Endothelial cell of umbilical vein (primary cell): ENCODE results near the gene HDAC4. TPM values are rescaled to one million over a fixed set of nuclear protein-coding genes. Genes with fewer than 3 reads are reported as not detected.

ENCODE experiments used
- BruUV-seq: library from RNA; stranded (reverse); fragments of 400-500 nt; replicated peaks from 2 replicates; lab custom pipeline; 2021; lab: Mats Ljungman, UMichigan
- CTCF ChIA-PET: fragments of 300-600, 350-600 bp; sonication (Branson Sonifier 250); formaldehyde crosslinking; loops from one replicate; lab custom pipeline; 2021; ENCODE audit warnings: antibody characterized with exemption, inconsistent platforms; lab: Charles Lee
- POLR2A ChIA-PET: fragments of 300-600, 350-600 bp; sonication (Branson Sonifier 250); formaldehyde crosslinking; loops from one replicate; lab custom pipeline; 2021; ENCODE audit warnings: antibody characterized with exemption, inconsistent platforms; lab: Charles Lee
- DNase-seq: peaks from one replicate; pipeline ENCODE4 v3.0.0-alpha.2; 2011; ENCODE audit warnings: low read depth, low spot score
- FAIRE-seq: peaks from 2 replicates; lab custom pipeline; 2011; peaks lifted over from hg19 to GRCh38; lab: Jason Lieb, UNC
- H2AFZ ChIP-seq: 2 replicates; pipeline ENCODE4 v1.6.0; 2012; ENCODE audit warnings: low read depth, low read length, control low read depth, inconsistent platforms
- H3K27ac ChIP-seq: 2 replicates; pipeline ENCODE4 v1.5.1; 2011; ENCODE audit warnings: low read depth, mild to moderate bottlenecking, control low read depth, low read length, moderate library complexity; ENCODE audit not compliant: insufficient read depth
- H3K27me3 ChIP-seq, 2 experiments: 2 replicates each; pipeline versions ENCODE4 v1.6.0 to v1.6.1; 2011; ENCODE audit warnings: low read length in 2 of 2, mixed read lengths in 1 of 2; ENCODE audit not compliant: control insufficient read depth in 2 of 2, insufficient read depth in 2 of 2
- H3K36me3 ChIP-seq, 2 experiments: 2 replicates in 1 of 2; 3 replicates in 1 of 2; pipeline ENCODE4 v1.5.1; 2011; ENCODE audit warnings: low read length in 2 of 2, mild to moderate bottlenecking in 1 of 2, moderate library complexity in 1 of 2; ENCODE audit not compliant: control insufficient read depth in 2 of 2, insufficient read depth in 2 of 2; ENCODE audit errors: extremely low read depth in 1 of 2
- H3K4me1 ChIP-seq: 3 replicates; pipeline ENCODE4 v1.5.1; 2011; ENCODE audit warnings: mild to moderate bottlenecking, low read length; ENCODE audit not compliant: control insufficient read depth, insufficient read depth; ENCODE audit errors: extremely low read depth
- H3K4me2 ChIP-seq: 2 replicates; pipeline ENCODE4 v1.6.1; 2011; ENCODE audit warnings: low read length, control low read depth, mixed read lengths; ENCODE audit not compliant: insufficient read depth
- H3K4me3 ChIP-seq, 3 experiments: fragments of 200-600 bp in 1 of 3; sonication (generic), shearing (Covaris generic) in 1 of 3; replicated peaks in 1 of 3; 2 replicates each; pipeline ENCODE4 v1.5.1; 2011 to 2016; ENCODE audit warnings: control low read depth in 3 of 3, low read length in 3 of 3, mild to moderate bottlenecking in 2 of 3, inconsistent platforms in 1 of 3, low read depth in 1 of 3, moderate library complexity in 1 of 3; ENCODE audit not compliant: insufficient read depth in 1 of 3
- H3K79me2 ChIP-seq: 2 replicates; pipeline ENCODE4 v1.6.0; 2012; ENCODE audit warnings: low read length, inconsistent platforms; ENCODE audit not compliant: control insufficient read depth, insufficient read depth
- H3K9ac ChIP-seq: replicated peaks from 2 replicates; pipeline ENCODE3; 2011; ENCODE audit warnings: low read length, control low read depth; ENCODE audit not compliant: insufficient read depth; ENCODE audit errors: extremely low read depth
- H3K9me1 ChIP-seq: replicated peaks from 3 replicates; pipeline ENCODE4 v1.6.0; 2011; ENCODE audit warnings: mild to moderate bottlenecking, low read length; ENCODE audit not compliant: control insufficient read depth, insufficient read depth; ENCODE audit errors: extremely low read depth
- H3K9me3 ChIP-seq: replicated peaks from 2 replicates; pipeline ENCODE4 v1.5.1; 2012; ENCODE audit warnings: low read length, inconsistent platforms; ENCODE audit not compliant: control insufficient read depth, insufficient read depth
- H4K20me1 ChIP-seq: replicated peaks from 2 replicates; pipeline ENCODE3; 2011; ENCODE audit warnings: mild to moderate bottlenecking, low read length; ENCODE audit not compliant: control insufficient read depth, insufficient read depth; ENCODE audit errors: extremely low read depth
- CTCF ChIP-seq, 2 donors: IDR thresholded peaks; 1 replicate in 1 of 2; 2 replicates in 1 of 2; pipeline ENCODE4 v1.5.1; 2011; ENCODE audit warnings: low read length in 2 of 2, mild to moderate bottlenecking in 2 of 2, moderate library complexity in 2 of 2, control low read depth in 1 of 2, inconsistent platforms in 1 of 2, low read depth in 1 of 2; ENCODE audit not compliant: insufficient read depth in 1 of 2; ENCODE audit errors: extremely low read depth in 1 of 2
- EZH2 ChIP-seq: IDR thresholded peaks from 2 replicates; pipeline ENCODE4 v1.6.1; 2012; ENCODE audit warnings: borderline replicate concordance, low read depth, mild to moderate bottlenecking, moderate library complexity, low read length, inconsistent platforms; ENCODE audit not compliant: severe bottlenecking
- FOS ChIP-seq: IDR thresholded peaks from 2 replicates; pipeline ENCODE4 v1.6.1; 2011; ENCODE audit warnings: mild to moderate bottlenecking, low read length, moderate library complexity, borderline replicate concordance; ENCODE audit not compliant: insufficient read depth
- GATA2 ChIP-seq: IDR thresholded peaks from 2 replicates; pipeline ENCODE4 v1.7.0; 2011; ENCODE audit warnings: low read depth, mild to moderate bottlenecking, moderate library complexity, mixed read lengths, low read length; ENCODE audit not compliant: insufficient read length, insufficient read depth
- JUN ChIP-seq: IDR thresholded peaks from 2 replicates; pipeline ENCODE4 v1.6.1; 2011; ENCODE audit warnings: borderline replicate concordance, low read depth; ENCODE audit not compliant: insufficient read length, insufficient read depth
- MAX ChIP-seq: IDR thresholded peaks from 2 replicates; pipeline ENCODE4 v1.6.1; 2011; ENCODE audit not compliant: insufficient read depth, insufficient read length
- MYC ChIP-seq: IDR thresholded peaks from one replicate; pipeline ENCODE4 v1.6.1; 2011; ENCODE audit warnings: mild to moderate bottlenecking, low read depth, low read length
- POLR2A ChIP-seq: IDR thresholded peaks from 2 replicates; pipeline ENCODE4 v1.6.1; 2012; ENCODE audit warnings: low read depth, mild to moderate bottlenecking, control low read depth, low read length
- POLR2AphosphoS5 ChIP-seq: IDR thresholded peaks from 2 replicates; pipeline ENCODE4 v1.6.1; 2012; ENCODE audit warnings: low read depth, mild to moderate bottlenecking, control low read depth, low read length, moderate library complexity; ENCODE audit not compliant: insufficient read depth
- dilution Hi-C: fragments of 300-500 bp; cut with MboI; formaldehyde crosslinking; loops from one replicate; pipeline ENCODE4 v1.15.0; 2019; ENCODE audit warnings: low sequenced_read_pairs; ENCODE audit not compliant: extremely low pct_ligation_motif_present
- intact Hi-C: fragments of 100-400 bp; cut with micrococcal nuclease; formaldehyde crosslinking; loops from one replicate; pipeline ENCODE4 v1.10.0; 2022
- polyA plus RNA-seq, 4 experiments: library from polyadenylated mRNA; depleted of rRNA in 3 of 4; stranded (reverse) in 3 of 4; unstranded in 1 of 4; fragments of >200 nt; gene quantifications; 2 replicates each; pipeline versions ENCODE4 v1.2.1 to v1.2.3, GENCODE V29; 2011 to 2012; ENCODE audit warnings: missing spikeins in 1 of 4
- total RNA-seq: library from RNA; stranded (reverse); gene quantifications from 2 replicates; pipeline ENCODE4 v1.2.3, GENCODE V29; 2021

HDAC4 gene
- total and polyA plus RNA-seq, 2 donors (not counting 3 experiments of a cell fraction or from before 2014, with no cell fraction given), result 13.4 to 33.0 TPM

GRCh38 chr2:239093542-239093941 is 307.3 kb downstream of the HDAC4 start:
- TF ChIP-seq EZH2, result no peak
- intact Hi-C loops (no loop called here), dilution Hi-C loops (no loop called here)
- Histone ChIP-seq H3K27me3 (no peaks in the 10 kb centered on the region), H3K36me3 (no peaks in the 10 kb centered on the region), H3K9me1 (no peaks in the 10 kb centered on the region), H3K4me2 (no peak overlapping the region), H3K27ac (no peak overlapping the region), H2AFZ (no peak overlapping the region), H3K4me1 (no peaks in the 10 kb centered on the region), H3K9ac (no peak overlapping the region), H4K20me1 (no peaks in the 10 kb centered on the region), H3K79me2 (no peaks in the 10 kb centered on the region), H3K9me3 (no peaks in the 10 kb centered on the region), H3K4me3 (no peak overlapping the region)
- BruUV-seq, result no TSS peak
- ChIA-PET POLR2A (no interaction called here), CTCF (interaction anchor here (1.6 kb wide), 1 partner anchor 13 kb away, joined by 5 read pairs; no protein-coding TSS in a partner anchor)
- FAIRE-seq (no peak), DNase-seq (no peak)

DNA sequence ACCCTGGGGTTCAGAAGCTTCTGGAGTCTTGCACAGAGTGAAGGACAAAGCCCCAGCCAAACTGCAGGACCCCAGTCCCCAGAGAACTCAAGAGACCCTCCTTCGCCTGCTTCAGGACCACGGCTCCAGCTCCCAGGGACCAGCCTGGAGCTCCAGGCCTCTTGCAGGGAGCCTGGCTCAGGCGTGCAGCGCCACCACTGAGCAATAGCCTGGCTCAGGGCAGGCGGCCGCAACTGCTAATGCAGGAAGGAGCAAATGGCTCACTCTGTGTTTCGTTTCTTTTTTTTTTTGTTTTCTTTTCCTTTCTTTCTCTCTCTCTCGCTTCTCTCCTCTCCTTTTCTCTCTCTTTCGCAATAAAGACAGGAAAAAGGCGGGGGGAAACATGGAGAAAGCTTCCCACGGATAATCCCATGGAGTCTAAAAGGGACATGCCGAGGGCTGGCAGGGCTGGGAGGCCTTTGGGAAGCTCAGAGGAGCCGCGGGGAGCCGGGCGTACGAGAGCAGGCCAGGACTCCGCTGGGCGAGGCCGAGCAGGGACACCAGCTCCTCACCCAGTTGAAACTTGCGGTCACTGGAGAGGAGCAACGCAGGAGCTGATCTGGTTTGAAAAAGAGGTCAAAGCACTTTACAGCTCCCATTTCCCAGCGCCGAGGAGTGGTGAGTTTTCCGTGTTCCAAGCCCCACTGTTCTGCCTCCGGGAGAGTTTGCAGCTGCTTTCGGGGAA is 308.1 kb downstream of the HDAC4 start:
- ChIA-PET POLR2A (no interaction called here), CTCF (interaction anchor here (1.6 kb wide), 1 partner anchor 14 kb away, joined by 5 read pairs; no protein-coding TSS in a partner anchor)
- Histone ChIP-seq H3K27me3 (no peaks in the 10 kb centered on the region), H3K4me1 (no peaks in the 10 kb centered on the region), H3K27ac (no peak overlapping the region), H3K9ac (no peak overlapping the region), H3K36me3 (no peaks in the 10 kb centered on the region), H3K9me3 (no peaks in the 10 kb centered on the region), H4K20me1 (no peaks in the 10 kb centered on the region), H3K4me3 (no peak overlapping the region), H3K4me2 (no peak overlapping the region), H3K9me1 (no peaks in the 10 kb centered on the region), H2AFZ (no peak overlapping the region), H3K79me2 (no peaks in the 10 kb centered on the region)
- BruUV-seq, result no TSS peak
- TF ChIP-seq CTCF (IDR thresholded peaks at IDR 0.05; ENCODE audit: extremely low read depth in 1 of 2, insufficient read depth in 1 of 2, low read depth in 1 of 2, low read length in 2 of 2) (no peak), JUN (no peak), POLR2AphosphoS5 (no peak), GATA2 (no peak), MYC (no peak), MAX (no peak), FOS (no peak), POLR2A (no peak), EZH2 (no peak)
- intact Hi-C loops, result no loop called here
- FAIRE-seq, result no peak
- dilution Hi-C loops, result no loop called here
- no peak for DNase-seq
